ACHN (cell line): Measurements from ENCODE around the gene TAS2R7.

ENCODE experiments used
- DNase-seq: peaks from one replicate; pipeline ENCODE4 v3.0.0-alpha.2; 2015
- in situ Hi-C: cut with HindIII; loops from 2 replicates; pipeline ENCODE4 v1.10.0; 2017; ENCODE audit warnings: low sequenced_read_pairs, low pct_ligation_motif_present, low pct_unique_long_range_greater_than_20kb

The TAS2R7 gene

DNA sequence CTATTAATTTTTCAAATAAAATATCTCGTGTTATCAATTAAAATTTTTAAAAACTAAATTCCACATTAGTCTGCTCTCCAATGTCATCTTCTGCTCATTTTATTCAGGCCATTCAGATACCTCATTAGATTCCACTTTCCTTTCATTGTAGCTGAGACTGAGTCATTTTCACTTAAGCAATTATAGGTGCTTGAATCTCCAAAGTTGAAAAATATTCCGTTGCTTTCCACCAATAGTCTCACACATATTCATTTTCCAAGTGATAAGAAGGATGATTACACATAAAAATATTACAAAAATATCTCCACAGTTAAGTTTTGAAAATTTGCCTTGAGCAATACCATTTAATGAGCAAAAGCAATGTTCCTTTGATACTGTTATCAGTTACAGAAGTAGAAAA, 42.8 kb downstream of the TAS2R7 start:
- DNase-seq: no peak
- in situ Hi-C loops: no loop called here

DNA sequence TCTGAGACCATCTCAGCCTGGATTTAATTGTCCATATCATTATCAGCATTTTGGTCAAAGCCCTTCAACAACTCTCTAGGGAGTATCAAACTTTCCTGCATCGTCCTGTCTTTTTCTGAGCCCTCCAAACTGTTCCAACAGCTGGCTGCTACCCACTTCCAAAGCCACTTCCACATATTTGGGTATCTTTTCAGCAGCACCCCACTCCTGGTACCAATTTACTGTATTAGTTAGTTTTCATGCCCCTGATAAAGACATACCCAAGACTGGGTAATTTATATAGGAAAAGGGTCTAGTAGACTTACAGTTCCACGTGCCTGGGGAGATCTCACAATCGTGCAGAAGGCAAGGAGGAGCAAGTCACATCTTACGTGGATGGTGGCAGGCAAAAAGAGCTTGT, 46.2 kb downstream of the TAS2R7 start:
- in situ Hi-C loops: no loop called here
- no peak for DNase-seq

DNA sequence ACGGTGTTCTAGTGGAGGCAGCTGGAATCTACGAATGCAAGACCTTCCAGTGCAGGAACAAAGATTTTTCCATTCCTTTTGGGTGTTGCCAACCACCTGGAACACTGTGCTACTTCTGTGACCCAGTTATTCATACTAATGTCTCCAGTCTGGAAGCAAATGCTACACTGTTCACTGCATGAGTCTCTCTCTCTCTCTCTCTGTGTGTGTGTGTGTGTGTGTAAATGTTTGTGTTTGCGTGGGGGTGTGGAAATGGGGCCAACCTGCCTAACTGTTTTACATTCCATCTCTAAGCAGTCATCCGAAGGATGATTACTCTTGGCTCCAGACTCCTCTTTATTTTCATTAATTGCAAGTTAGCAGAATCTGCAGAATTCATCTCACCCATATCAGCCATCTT, 49.4 kb downstream of the TAS2R7 start:
- DNase-seq: no peak
- in situ Hi-C loops: no loop called here
